ENCODE data around the gene KCNC1. TPM values are rescaled to one million over a fixed set of nuclear protein-coding genes. Genes with fewer than 3 reads are reported as not detected.

KCNC1 gene
- total and polyA plus RNA-seq, 4 donors = 0.54 TPM; not detected in 3

DNA sequence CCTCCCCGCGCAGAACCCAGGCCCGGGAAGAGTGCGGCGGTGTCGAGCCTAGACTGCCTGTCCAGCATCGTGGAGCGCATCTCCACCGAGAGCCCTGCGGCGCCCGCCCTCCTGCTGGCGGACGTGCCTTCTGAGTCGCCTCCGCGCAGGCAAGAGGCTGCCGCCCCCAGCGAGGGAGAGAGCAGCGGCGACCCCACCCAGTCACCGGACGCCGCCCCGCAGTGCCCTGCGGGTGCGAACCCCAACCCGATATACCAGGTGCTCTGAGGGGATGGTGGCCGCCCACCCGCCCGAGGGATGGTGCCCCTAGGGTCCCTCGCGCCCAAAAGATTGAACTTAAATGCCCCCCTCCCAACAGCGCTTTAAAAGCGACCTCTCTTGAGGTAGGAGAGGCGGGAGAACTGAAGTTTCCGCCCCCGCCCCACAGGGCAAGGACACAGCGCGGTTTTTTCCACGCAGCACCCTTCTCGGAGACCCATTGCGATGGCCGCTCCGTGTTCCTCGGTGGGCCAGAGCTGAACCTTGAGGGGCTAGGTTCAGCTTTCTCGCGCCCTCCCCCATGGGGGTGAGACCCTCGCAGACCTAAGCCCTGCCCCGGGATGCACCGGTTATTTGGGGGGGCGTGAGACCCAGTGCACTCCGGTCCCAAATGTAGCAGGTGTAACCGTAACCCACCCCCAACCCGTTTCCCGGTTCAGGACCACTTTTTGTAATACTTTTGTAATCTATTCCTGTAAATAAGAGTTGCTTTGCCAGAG, 13.2 kb upstream of the KCNC1 start:
- Histone ChIP-seq H3K4me1 (ENCODE audit: control insufficient read depth in 4 of 4, insufficient read depth in 4 of 4, low read length in 3 of 4) (peaks cover 9 to 24% (median 14%) of the 10 kb centered on the region in 4 donors), H3K9me3 (ENCODE audit: control insufficient read depth in 4 of 4, low read length in 3 of 4) (no peaks in the 10 kb centered on the region), H3K27me3 (ENCODE audit: control insufficient read depth in 4 of 4, insufficient read depth in 4 of 4, low read length in 3 of 4) (peaks cover 5 to 19% (median 12%) of the 10 kb centered on the region in 4 donors), H3K27ac (ENCODE audit: low read depth in 1 of 2, low read length in 2 of 2) (no peak overlapping the region), H3K36me3 (ENCODE audit: control insufficient read depth in 4 of 4, insufficient read depth in 3 of 4, low read depth in 1 of 4, low read length in 3 of 4) (peaks cover 0 to 2% (median 0%) of the 10 kb centered on the region in 4 donors), H3K9ac (ENCODE audit: low read depth in 1 of 2, low read length in 2 of 2) (no peak overlapping the region), H3K4me3 (ENCODE audit: low read depth in 1 of 3, low read length in 3 of 3) (no peak overlapping the region)
- 11% methylated on average over 56 of the region's 56 CpGs for WGBS
- no peak for TF ChIP-seq HNF4G (IDR thresholded peaks at IDR 0.05)
- DNase-seq (ENCODE audit: low spot score) = no peak

DNA sequence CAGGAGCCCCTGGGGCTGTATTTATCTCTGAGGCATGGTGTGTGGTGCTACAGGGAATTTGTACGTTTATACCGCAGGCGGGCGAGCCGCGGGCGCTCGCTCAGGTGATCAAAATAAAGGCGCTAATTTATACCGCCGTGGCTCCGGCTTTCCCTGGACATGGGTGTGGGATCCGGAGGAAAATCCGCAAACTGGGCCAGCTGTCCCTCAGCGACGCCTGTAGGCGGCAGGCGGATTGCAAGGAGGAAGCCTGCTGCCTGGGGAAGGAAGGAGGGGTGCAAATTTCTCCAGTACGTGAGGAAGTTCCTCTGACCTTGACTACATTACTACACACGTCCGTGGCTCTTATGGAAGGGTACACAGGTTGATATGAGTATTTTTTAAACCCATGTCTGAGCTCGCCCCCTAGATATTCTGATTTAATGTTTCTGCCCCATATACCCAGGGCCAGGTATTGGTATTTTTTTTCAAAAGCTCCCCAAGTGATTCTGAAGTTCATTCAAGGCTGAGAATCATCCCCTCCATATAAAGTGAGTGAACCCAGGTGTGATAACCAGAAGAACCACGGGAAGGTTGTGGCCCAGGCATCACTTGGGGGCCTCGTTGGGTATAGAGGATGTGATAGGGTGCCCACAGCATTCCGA, 12.5 kb upstream of the KCNC1 start:
- H3K27me3 ChIP-seq (ENCODE audit: control insufficient read depth in 4 of 4, insufficient read depth in 4 of 4, low read length in 3 of 4) = peaks cover 5 to 19% (median 12%) of the 10 kb centered on the region in 4 donors
- 15% methylated on average over 25 of the region's 25 CpGs for WGBS
- H3K4me1 ChIP-seq (ENCODE audit: control insufficient read depth in 4 of 4, insufficient read depth in 4 of 4, low read length in 3 of 4) = peaks cover 9 to 24% (median 14%) of the 10 kb centered on the region in 4 donors
- H3K9ac ChIP-seq (ENCODE audit: low read depth in 1 of 2, low read length in 2 of 2) = no peak overlapping the region
- TF ChIP-seq, protein P1, sequence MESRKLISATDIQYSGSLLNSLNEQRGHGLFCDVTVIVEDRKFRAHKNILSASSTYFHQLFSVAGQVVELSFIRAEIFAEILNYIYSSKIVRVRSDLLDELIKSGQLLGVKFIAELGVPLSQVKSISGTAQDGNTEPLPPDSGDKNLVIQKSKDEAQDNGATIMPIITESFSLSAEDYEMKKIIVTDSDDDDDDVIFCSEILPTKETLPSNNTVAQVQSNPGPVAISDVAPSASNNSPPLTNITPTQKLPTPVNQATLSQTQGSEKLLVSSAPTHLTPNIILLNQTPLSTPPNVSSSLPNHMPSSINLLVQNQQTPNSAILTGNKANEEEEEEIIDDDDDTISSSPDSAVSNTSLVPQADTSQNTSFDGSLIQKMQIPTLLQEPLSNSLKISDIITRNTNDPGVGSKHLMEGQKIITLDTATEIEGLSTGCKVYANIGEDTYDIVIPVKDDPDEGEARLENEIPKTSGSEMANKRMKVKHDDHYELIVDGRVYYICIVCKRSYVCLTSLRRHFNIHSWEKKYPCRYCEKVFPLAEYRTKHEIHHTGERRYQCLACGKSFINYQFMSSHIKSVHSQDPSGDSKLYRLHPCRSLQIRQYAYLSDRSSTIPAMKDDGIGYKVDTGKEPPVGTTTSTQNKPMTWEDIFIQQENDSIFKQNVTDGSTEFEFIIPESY (IDR thresholded peaks at IDR 0.05) = no peak
- TF ChIP-seq RXRA (IDR thresholded peaks at IDR 0.05) (no peak), JUND (IDR thresholded peaks at IDR 0.05) (no peak), RAD21 (IDR thresholded peaks at IDR 0.05) (peak in 1 of 2 donors; percentile 43), TAF1 (conservative IDR thresholded peaks at IDR 0.05) (no peak), FOXA2 (IDR thresholded peaks at IDR 0.05) (no peak), EGR1 (IDR thresholded peaks at IDR 0.05; ENCODE audit: low read depth in 2 of 2) (no peak)
- TF ChIP-seq, protein P2, sequence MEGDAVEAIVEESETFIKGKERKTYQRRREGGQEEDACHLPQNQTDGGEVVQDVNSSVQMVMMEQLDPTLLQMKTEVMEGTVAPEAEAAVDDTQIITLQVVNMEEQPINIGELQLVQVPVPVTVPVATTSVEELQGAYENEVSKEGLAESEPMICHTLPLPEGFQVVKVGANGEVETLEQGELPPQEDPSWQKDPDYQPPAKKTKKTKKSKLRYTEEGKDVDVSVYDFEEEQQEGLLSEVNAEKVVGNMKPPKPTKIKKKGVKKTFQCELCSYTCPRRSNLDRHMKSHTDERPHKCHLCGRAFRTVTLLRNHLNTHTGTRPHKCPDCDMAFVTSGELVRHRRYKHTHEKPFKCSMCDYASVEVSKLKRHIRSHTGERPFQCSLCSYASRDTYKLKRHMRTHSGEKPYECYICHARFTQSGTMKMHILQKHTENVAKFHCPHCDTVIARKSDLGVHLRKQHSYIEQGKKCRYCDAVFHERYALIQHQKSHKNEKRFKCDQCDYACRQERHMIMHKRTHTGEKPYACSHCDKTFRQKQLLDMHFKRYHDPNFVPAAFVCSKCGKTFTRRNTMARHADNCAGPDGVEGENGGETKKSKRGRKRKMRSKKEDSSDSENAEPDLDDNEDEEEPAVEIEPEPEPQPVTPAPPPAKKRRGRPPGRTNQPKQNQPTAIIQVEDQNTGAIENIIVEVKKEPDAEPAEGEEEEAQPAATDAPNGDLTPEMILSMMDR (IDR thresholded peaks at IDR 0.05; ENCODE audit: low read depth, low read length, missing input control) = peak; percentile 29
- TF ChIP-seq, protein P3, sequence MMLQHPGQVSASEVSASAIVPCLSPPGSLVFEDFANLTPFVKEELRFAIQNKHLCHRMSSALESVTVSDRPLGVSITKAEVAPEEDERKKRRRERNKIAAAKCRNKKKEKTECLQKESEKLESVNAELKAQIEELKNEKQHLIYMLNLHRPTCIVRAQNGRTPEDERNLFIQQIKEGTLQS (IDR thresholded peaks at IDR 0.05) = no peak
- no peak overlapping the region for H3K4me3 ChIP-seq (ENCODE audit: low read depth in 1 of 3, low read length in 3 of 3)
- no peak for DNase-seq (ENCODE audit: low spot score)
- no peaks in the 10 kb centered on the region for H3K9me3 ChIP-seq (ENCODE audit: control insufficient read depth in 4 of 4, low read length in 3 of 4)
- no peak overlapping the region for H3K27ac ChIP-seq (ENCODE audit: low read depth in 1 of 2, low read length in 2 of 2)
- peaks cover 0 to 2% (median 0%) of the 10 kb centered on the region in 4 donors for H3K36me3 ChIP-seq (ENCODE audit: control insufficient read depth in 4 of 4, insufficient read depth in 3 of 4, low read depth in 1 of 4, low read length in 3 of 4)
